NCI-H1694 (cell line): Measurements from ENCODE around the gene CA11.
"Not testable (repeated sequence)": the region's sequence is repeated elsewhere in the genome, so short reads cannot be mapped to it uniquely, and the experiment has no call there.

Source experiments
- DNase-seq: peaks from one replicate; lab custom pipeline; 2025; lab: John Stamatoyannopoulos, UW

CA11 gene

DNA sequence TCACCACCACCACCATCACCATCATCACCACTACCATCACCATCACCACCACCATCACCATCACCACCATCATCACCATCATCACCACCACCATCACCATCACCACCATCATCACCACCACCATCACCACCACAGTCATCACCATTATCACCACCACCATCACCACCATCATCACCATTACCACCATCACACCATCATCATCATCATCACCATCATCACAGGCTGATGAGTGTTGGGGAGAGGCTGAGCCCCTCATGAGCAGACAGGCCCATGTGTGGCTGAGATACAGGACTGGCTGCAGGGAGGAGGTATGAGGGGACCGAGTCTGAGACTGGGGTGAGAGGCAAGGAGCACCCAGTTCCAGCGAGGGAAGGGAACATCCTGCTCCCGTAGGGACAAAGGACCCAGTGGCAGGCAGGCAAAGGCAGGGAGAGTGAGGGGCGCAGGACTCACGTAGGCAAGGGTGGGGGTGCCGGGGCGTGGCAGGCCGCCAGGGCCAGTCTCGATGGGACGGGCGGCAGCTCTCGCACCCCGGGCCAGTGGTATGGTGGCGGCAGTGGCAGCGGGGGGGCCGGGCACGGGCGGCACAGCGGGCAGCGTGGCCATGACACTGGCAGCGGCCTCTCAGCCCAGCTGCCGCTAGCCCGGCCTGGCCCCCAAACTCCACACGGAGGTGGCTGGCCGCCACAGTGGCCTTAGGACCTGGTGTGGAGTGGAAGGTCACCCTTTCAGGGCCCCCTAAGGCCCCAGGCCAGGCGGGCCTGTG is 24.1 kb upstream of the CA11 start:
- DNase-seq = no peak

DNA sequence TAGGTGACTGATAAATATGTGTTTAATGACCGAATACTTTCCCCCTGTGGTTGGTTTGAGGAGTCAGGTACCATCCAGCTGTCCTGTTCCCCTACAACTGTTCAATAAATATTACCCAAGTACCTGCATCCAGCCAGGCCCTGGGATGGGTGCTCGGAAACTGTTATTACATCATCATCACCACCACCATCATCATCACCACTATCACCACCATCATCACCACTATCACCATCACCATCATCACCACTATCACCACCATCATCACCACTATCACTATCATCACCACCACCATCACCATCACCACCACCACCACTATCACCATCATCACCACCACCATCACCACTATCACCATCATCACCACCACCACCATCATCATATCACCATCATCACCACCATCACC is 22.8 kb upstream of the CA11 start:
- DNase-seq = no peak

DNA sequence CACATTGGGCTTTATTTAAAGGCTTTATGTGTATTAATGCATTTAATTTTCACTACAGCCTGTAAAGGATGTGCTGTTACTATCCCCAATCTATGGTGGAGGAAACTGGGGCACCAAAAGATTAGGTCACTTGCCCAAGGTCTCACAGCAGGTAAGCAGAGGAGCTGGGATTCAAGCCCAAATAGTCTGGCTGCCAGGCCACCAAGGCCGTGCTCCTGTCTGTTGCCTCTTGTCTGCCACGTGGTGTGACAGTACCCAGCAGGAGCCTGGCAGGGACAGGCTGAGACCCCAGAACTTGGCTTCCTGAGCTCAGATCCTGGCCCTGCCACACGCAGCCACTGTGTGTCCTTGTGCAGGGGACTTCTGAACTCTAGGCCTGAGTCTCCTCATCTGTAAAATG is 22.3 kb upstream of the CA11 start:
- no peak for DNase-seq

- DNase-seq = no peak
Observed at GRCh38 chr19:48665786-48666185, 19.8 kb upstream of the CA11 start.

GRCh38 chr19:48664476-48664875 is 18.5 kb upstream of the CA11 start:
- no peak for DNase-seq

- DNase-seq = no peak
Observed at GRCh38 chr19:48663667-48664066, 17.7 kb upstream of the CA11 start.

DNA sequence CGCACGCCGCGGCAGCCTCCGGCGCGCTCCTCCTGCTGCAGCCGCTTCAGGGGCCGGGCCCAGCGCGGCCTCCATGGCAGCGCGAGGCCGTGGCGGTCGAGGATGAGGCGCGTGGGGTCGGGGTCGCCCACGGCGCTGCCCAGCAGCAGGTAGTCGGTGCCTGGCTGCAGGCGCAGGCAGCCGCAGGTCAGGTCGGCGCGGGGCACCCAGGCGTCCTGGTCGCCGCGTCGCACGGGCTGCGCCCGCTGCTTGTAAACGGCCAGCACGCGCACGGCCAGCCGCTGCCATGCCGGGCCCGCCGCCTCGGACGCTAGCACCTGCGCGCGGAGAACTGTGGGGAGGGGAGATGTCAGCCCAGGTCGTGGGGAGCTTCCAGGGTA is 15.7 kb upstream of the CA11 start:
- DNase-seq = no peak

GRCh38 chr19:48660852-48661710 is 15.1 kb upstream of the CA11 start:
- DNase-seq = peak; percentile 75

- DNase-seq = no peak
Observed at GRCh38 chr19:48659768-48660167, 13.8 kb upstream of the CA11 start.

GRCh38 chr19:48658483-48658882 is 12.5 kb upstream of the CA11 start:
- no peak for DNase-seq

- DNase-seq = not testable (repeated sequence)
Observed at GRCh38 chr19:48657828-48658227, 11.8 kb upstream of the CA11 start.

DNA sequence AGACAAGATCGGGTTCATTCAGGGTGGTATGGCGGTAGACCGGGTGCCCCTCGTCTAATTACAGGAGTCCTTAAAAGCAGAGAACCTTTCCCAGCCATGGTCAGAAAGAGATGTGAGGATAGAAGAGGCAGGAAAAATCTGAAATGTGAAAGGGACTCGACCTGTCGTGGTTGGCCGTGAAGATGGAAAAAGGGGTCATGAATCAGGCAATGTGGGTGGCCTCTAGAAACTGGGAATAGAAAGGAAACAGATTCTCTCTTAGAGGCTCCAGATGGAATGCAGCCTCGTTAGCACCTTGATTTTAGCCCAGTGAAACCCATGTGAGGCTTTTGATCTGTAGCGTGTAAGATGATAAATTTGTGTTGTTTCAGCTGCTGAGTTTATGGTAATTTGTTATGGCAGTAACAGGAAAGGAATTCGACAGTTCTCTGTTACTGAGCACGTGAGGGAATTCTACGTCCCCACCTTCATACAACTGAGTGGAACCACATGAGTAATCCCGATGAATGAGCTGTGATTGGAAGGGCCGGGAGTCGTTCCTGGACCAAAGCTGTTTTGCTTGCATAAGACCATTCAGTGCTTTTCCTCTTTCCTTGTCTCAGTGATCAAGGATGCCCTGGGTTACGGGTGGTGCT is 11.0 kb upstream of the CA11 start:
- peak; percentile 33 for DNase-seq

DNA sequence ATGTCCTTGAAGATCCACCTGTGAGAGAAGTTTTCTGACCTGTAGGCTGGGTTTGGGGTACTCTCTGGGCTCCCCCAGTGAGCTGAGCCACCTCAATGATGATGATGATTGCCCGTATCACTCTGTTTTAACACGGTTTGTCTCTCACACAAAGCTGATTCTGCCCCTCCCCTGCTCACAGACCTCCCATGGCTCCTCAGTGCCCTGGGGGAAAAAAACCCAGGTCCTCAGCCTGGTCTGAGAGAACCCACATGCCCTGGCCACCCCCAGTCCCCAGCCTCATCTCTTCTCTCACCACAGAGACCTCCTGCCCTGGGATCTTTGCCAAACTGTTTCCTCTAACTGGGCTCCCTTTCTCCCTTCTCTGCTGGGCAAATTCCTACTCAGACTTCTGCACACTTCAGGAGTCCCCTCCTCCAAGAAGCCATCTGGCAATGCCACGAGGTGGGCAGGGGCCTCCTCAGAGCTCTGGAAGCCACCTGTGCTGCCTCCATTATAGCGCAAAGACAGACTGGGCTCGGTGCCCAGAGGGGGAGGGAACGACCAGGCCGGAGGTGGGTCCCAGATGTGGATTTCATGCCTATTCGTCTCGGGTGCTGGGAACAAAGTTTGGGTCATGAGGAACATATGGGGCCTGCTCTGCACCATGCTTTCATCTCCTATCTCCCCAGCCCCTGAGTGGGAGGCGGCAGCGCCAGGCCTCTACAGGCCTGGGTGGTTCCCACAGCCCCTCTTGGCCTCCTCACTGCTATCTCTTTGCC is 8.5 kb upstream of the CA11 start:
- DNase-seq = peak; percentile 99

DNA sequence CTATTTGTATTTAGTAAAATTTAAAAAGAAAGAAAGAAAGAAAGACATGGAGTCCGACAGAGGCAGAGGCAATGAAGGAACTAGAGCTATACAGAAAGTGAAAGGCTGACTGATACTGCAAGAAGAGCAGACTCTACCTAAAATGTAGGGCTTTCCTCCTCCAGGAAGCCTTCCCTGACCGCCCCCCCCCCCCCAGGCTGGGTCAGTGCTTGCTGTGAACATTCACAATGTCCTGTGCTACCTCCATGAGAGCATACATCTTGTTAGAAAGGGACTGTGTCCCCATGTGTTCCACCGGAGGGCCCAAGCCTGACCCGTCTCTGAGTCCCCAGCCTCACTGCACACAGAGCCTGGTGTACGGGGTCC is 5.7 kb upstream of the CA11 start:
- DNase-seq = no peak

DNA sequence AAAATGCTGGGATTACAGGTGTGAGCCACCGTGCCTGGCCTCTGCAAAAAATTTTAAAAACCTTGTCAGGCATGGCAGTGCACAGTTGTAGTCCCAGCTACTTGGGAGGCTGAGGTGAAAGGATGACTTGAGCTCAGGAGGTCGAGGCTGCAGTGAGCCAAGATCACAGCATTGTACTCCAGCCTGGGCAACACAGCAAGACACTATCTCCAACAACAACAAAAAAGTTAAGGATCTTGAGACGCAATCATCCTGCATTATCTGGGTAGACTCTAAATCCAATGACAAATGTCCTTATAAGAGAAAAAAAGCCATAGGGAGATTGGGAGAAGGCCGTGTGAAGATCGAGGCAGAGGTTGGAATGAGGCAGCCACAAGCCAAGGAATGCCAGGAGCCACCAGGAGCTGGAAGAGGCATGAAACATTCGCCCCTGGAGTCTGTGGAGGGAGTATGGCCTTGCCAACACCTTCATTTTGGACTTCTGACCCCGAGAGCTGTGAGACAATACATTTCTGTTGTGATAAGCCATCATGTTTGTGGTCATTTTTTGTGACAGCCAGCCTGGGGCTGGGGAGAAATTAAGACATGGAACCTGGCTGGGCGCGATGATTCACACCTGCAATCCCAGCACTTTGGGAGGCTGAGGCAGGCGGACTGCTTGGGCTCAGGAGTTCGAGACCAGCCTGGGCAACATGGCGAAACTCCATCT is 5.1 kb upstream of the CA11 start:
- DNase-seq = no peak

DNA sequence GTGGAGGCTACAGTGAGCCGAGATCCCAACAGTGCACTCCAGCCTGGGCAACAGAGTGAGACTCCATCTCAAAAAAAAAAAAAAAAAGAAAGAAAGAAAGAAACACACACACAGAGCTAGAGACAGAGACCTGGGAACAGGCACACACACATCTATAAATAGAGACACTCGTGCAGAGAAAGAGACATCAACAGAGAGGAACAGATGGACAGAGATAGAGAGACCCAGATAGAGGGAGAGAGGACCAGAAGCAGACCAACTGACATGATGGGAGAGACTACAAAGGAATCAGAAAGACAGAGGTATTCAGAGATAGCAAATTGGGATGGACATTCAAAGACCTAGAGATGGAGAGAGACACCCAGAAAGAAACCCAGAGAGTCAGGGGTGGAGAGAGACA is 2.1 kb upstream of the CA11 start:
- peak; percentile 78 for DNase-seq

GRCh38 chr19:48646722-48647216 is 782 bp upstream of the CA11 start:
- DNase-seq = peak; percentile 90

DNA sequence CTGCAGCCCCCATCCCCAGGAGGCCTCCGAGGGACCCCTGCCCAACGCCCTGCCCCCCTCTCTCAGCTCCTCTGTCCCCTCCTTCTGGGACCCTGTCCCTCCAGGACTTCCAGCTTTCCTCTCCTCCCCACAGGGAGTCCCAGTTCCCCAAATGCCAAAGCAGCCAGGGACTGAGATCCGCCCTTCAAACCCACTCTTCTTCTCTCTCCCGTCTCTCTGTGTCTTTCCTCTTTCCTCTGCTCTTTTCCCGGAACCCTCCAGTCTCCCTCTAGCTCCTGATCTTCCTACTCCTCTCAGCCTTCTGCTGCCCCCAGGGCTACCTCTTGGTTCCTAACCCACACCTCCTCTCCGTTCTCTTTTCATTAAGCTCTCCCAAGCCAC is 377 bp downstream of the CA11 start:
- no peak for DNase-seq

DNA sequence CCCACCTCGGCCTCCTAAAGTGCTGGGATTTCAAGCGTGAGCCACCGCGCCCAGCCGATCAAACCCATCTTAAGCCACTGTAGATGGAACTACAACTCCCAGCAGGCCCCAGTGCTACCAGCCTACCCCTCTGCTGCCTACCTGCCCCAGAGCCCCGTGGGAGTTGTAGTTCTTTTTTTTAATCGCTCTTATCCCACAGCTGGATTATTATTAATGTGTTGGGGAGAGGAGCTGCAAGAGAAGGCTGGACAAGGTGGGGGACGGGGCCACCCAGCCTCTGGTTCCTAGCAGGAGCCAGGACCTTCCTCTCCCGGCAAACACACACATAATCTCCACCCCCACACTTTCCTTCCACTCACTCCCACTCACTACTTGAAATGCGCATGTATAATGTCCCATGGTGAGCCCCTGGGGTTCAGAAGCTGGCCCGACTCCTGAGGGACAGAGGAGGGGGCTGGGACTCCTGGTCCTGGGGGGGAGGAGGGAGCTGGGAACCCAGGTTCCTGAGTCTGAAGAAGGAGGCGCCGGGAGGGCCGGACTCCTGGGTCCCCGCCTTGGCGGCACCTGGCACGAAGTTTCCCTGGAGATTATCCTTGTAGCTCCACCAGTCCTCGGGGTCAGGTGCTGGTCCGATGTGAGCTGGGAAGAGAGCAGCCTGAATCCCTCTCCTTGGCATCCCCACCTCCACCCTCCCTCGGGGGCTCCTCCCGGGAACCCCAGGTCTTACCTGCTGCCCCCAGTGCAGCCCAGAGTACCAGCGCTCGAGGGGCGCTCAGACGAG is 958 bp downstream of the CA11 start:
- DNase-seq = peak; percentile 85

GRCh38 chr19:48644355-48644754 is 1.6 kb downstream of the CA11 start:
- DNase-seq = no peak

GRCh38 chr19:48642862-48643261 is 3.1 kb downstream of the CA11 start:
- DNase-seq = no peak
